Neural cell (in vitro differentiated cells): ENCODE measurements around the gene NPIPA5. TPM values are rescaled to one million over a fixed set of nuclear protein-coding genes. Genes with fewer than 3 reads are reported as not detected.
"Not testable (repeated sequence)": the region's sequence is repeated elsewhere in the genome, so short reads cannot be mapped to it uniquely, and the experiment has no call there.

ENCODE experiments used
- H2AFZ ChIP-seq: fragments of 200-600, 300-800 bp; sonication (generic), shearing (Covaris generic); 2 replicates; pipeline ENCODE4 v1.6.0; 2014; ENCODE audit warnings: low read depth, mild to moderate bottlenecking, antibody characterized with exemption, low read length, moderate library complexity
- H3F3A ChIP-seq: fragments of 200-600 bp; shearing (Covaris generic); 2 replicates; pipeline ENCODE4 v1.6.1; 2016; ENCODE audit warnings: mild to moderate bottlenecking, moderate library complexity, mixed read lengths, antibody characterized with exemption, low read length; ENCODE audit not compliant: insufficient read depth, poor library complexity, severe bottlenecking
- H3K27ac ChIP-seq: fragments of 200-600, 300-800 bp; sonication (generic), shearing (Covaris generic); 2 replicates; pipeline ENCODE4 v1.5.1; 2014; ENCODE audit warnings: mild to moderate bottlenecking, low read length, moderate library complexity
- H3K27me3 ChIP-seq: fragments of 300-800, 200-600 bp; sonication (generic), shearing (Covaris generic); 2 replicates; pipeline ENCODE4 v1.6.0; 2014; ENCODE audit warnings: mild to moderate bottlenecking, low read depth, low read length, moderate library complexity; ENCODE audit not compliant: insufficient read depth
- H3K36me3 ChIP-seq: fragments of 300-800, 200-600 bp; sonication (generic), shearing (Covaris generic); 2 replicates; pipeline ENCODE4 v1.5.1; 2014; ENCODE audit warnings: mild to moderate bottlenecking, antibody characterized with exemption, low read length, moderate library complexity; ENCODE audit not compliant: insufficient read depth
- H3K4me2 ChIP-seq: fragments of 300-800, 200-600 bp; sonication (generic), shearing (Covaris generic); 2 replicates; pipeline ENCODE4 v1.6.0; 2014; ENCODE audit warnings: mild to moderate bottlenecking, low read length
- H3K4me3 ChIP-seq: fragments of 300-800, 200-600 bp; sonication (generic), shearing (Covaris generic); 2 replicates; pipeline ENCODE4 v1.5.1; 2014; ENCODE audit warnings: mild to moderate bottlenecking, low read length, moderate library complexity
- H3K79me2 ChIP-seq: fragments of 200-600 bp; shearing (Covaris generic); replicated peaks from 2 replicates; pipeline ENCODE4 v1.6.0; 2014; ENCODE audit warnings: mild to moderate bottlenecking, low read length, moderate library complexity; ENCODE audit not compliant: insufficient read depth
- H3K9ac ChIP-seq: fragments of 300-800, 200-600 bp; sonication (generic), shearing (Covaris generic); 2 replicates; pipeline ENCODE4 v1.6.1; 2016; ENCODE audit warnings: mild to moderate bottlenecking, low read length, mixed read lengths
- H3K9me2 ChIP-seq: fragments of 200-600 bp; shearing (Covaris generic); 2 replicates; pipeline ENCODE4 v1.6.1; 2016; ENCODE audit warnings: mild to moderate bottlenecking, low read length, mixed read lengths; ENCODE audit not compliant: insufficient read depth
- H3K9me3 ChIP-seq: fragments of 200-600, 300-800 bp; sonication (generic), shearing (Covaris generic); 2 replicates; pipeline ENCODE4 v1.6.1; 2016; ENCODE audit warnings: mild to moderate bottlenecking, mixed run types, low read length, moderate library complexity, mixed read lengths
- H4K20me1 ChIP-seq: fragments of 200-600 bp; shearing (Covaris generic); 2 replicates; pipeline ENCODE4 v1.6.1; 2016; ENCODE audit warnings: mild to moderate bottlenecking, mixed run types; ENCODE audit not compliant: insufficient read depth
- CTCF ChIP-seq: fragments of 450-650 bp; IDR thresholded peaks from 2 replicates; pipeline ENCODE4 v1.5.1; 2014; ENCODE audit warnings: antibody characterized with exemption, mild to moderate bottlenecking, moderate library complexity; ENCODE audit not compliant: poor library complexity, severe bottlenecking
- EP300 ChIP-seq: fragments of 450-650 bp; conservative IDR thresholded peaks from 2 replicates; pipeline ENCODE4 v1.6.1; 2014; ENCODE audit warnings: antibody characterized with exemption, mild to moderate bottlenecking, moderate library complexity; ENCODE audit not compliant: poor library complexity, severe bottlenecking
- EZH2 ChIP-seq: fragments of 200-600, 300-800 bp; shearing (Covaris generic), sonication (generic); IDR thresholded peaks from 2 replicates; pipeline ENCODE4 v1.6.1; 2014; ENCODE audit warnings: antibody characterized with exemption, low read length, borderline replicate concordance, mild to moderate bottlenecking; ENCODE audit not compliant: insufficient read depth, poor library complexity, severe bottlenecking
- MXI1 ChIP-seq: fragments of 450-650 bp; conservative IDR thresholded peaks from 2 replicates; pipeline ENCODE4 v1.6.1; 2014; ENCODE audit warnings: antibody characterized with exemption, mild to moderate bottlenecking; ENCODE audit not compliant: poor library complexity, severe bottlenecking
- POLR2AphosphoS5 ChIP-seq: IDR thresholded peaks from 2 replicates; pipeline ENCODE4 v1.6.1; 2012
- RAD21 ChIP-seq: fragments of 450-650 bp; conservative IDR thresholded peaks from 2 replicates; pipeline ENCODE4 v1.6.1; 2014; ENCODE audit warnings: antibody characterized with exemption, mild to moderate bottlenecking, moderate library complexity
- REST ChIP-seq: IDR thresholded peaks from 2 replicates; pipeline ENCODE4 v1.6.1; 2012; ENCODE audit warnings: borderline replicate concordance
- SMC3 ChIP-seq: fragments of 450-650 bp; conservative IDR thresholded peaks from 2 replicates; pipeline ENCODE4 v1.6.1; 2014; ENCODE audit warnings: antibody characterized with exemption, mild to moderate bottlenecking, moderate library complexity; ENCODE audit not compliant: poor library complexity
- TAF1 ChIP-seq: IDR thresholded peaks from 2 replicates; pipeline ENCODE4 v1.6.1; 2012; ENCODE audit warnings: low read depth
- polyA minus RNA-seq: library from RNA; depleted of rRNA, polyadenylated mRNA; stranded (reverse); fragments of >200 nt; gene quantifications from 2 replicates; pipeline ENCODE4 v1.2.3, GENCODE V29; 2014
- polyA plus RNA-seq: library from polyadenylated mRNA; depleted of rRNA; stranded (reverse); fragments of >200 nt; gene quantifications from 2 replicates; pipeline ENCODE4 v1.2.3, GENCODE V29; 2014

NPIPA5 gene
- 1.5 and 27.2 TPM in 2 replicates for polyA plus RNA-seq
- not detected in 2 replicates for polyA minus RNA-seq

- H3K36me3 ChIP-seq, H2AFZ ChIP-seq, H3K4me2 ChIP-seq, H3F3A ChIP-seq, H3K9ac ChIP-seq, H3K79me2 ChIP-seq, H3K9me2 ChIP-seq, H3K27me3 ChIP-seq, H3K27ac ChIP-seq, H3K4me3 ChIP-seq, H3K9me3 ChIP-seq, H4K20me1 ChIP-seq: not testable (repeated sequence)
Measured at GRCh38 chr16:15378194-15378593, at the start of gene NPIPA5. Gene NPIPA5 (minus strand): TSS chr16:15378294. CDS start chr16:15378294, 0 bp downstream.

DNA sequence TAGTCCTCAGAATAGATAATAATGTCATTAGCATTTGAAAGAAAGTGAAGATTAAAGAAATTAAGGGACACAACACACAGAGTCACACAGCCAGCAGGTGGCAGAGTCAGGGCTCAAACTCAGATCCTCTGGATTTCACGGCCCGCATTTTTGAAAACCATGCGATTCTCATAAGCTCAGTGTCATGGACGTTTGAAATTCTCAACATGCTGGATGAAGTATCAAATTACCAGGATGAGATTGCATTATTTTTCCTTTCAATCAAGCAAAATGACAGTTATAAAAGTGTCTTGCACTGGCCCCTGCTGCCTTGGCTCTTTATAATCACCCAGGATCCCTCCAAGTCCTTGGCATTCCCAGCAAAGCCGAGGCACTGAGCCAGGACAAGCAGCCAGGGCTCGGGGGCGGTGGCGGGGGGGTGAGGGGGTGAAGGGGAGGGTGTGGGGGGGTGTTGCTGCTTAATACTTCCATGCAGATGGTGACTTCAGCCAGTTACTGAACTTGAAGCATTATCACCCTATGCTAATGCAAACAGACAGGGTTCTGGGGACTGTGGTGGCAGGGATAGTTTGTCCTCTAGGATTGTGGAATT lies 49.6 kb upstream of the NPIPA5 start:
- no peak overlapping the region for H2AFZ ChIP-seq
- H3K4me3 ChIP-seq = no peak overlapping the region
- no peak overlapping the region for H3K4me2 ChIP-seq

More for the DNA sequence above, 49.6 kb upstream of the NPIPA5 start:
- no peaks in the 10 kb centered on the region for H3K9me3 ChIP-seq
- H4K20me1 ChIP-seq = no peaks in the 10 kb centered on the region
- peak; percentile 23 for TF ChIP-seq RAD21
- TF ChIP-seq MXI1 = no peak
- TF ChIP-seq POLR2AphosphoS5 = no peak
- peak; percentile 41 for TF ChIP-seq CTCF
- peak; percentile 46 for TF ChIP-seq SMC3
- no peak for TF ChIP-seq REST
- no peak for TF ChIP-seq TAF1
- no peak for TF ChIP-seq EP300
- TF ChIP-seq EZH2 = no peak
- no peaks in the 10 kb centered on the region for H3K9me2 ChIP-seq
- no peak overlapping the region for H3K27ac ChIP-seq
- H3K36me3 ChIP-seq = no peaks in the 10 kb centered on the region
- H3F3A ChIP-seq = no peaks in the 10 kb centered on the region
- H3K9ac ChIP-seq = no peak overlapping the region
- H3K79me2 ChIP-seq = no peaks in the 10 kb centered on the region
- H3K27me3 ChIP-seq = no peaks in the 10 kb centered on the region
